Measurements from ENCODE around the gene SLC24A1. TPM values are rescaled to one million over a fixed set of nuclear protein-coding genes. Genes with fewer than 3 reads are reported as not detected.

SLC24A1 gene
- total RNA-seq, 2 experiments from 2014 or later, result 4.8 to 21.6 TPM

DNA sequence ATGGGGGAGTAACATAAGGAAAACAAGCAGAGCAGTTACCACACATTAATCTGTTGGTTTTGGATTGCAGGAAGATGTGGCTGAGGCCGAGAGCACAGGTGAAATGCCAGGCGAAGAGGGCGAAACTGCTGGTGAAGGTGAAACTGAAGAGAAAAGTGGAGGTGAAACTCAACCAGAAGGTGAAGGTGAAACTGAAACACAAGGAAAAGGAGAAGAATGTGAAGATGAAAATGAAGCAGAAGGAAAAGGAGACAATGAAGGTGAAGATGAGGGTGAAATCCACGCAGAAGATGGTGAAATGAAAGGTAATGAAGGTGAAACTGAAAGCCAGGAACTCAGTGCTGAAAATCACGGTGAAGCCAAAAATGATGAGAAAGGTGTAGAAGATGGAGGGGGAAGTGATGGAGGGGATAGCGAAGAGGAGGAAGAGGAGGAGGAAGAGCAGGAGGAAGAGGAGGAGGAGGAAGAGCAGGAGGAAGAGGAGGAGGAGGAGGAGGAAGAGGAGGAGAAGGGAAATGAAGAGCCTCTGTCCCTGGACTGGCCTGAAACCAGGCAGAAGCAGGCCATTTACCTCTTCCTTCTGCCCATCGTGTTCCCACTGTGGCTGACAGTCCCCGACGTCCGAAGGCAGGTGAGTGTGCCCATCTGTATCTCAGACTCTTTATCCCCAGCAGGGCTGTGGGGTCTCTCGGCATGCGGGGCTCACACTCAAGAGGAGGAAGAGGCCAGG is 28.7 kb downstream of the SLC24A1 start:
- H2AFZ ChIP-seq (ENCODE audit: low read length), result no peak overlapping the region
- H3K27ac ChIP-seq (ENCODE audit: low read depth, low read length, poor library complexity, severe bottlenecking), result no peak overlapping the region
- BruUV-seq (replicated peaks), result no TSS peak
- ChIA-PET CTCF (ENCODE audit: unreplicated experiment) (no interaction called here), POLR2A (interaction anchor here (0.6 to 1.3 kb wide), 2 partner anchors 9 to 519 kb away, joined by 3 to 4 read pairs; no protein-coding TSS in a partner anchor)
- no peak for TF ChIP-seq EZH2phosphoT487 (IDR thresholded peaks at IDR 0.05; ENCODE audit: borderline replicate concordance, low read depth, low read length)
- TF ChIP-seq, protein P1, sequence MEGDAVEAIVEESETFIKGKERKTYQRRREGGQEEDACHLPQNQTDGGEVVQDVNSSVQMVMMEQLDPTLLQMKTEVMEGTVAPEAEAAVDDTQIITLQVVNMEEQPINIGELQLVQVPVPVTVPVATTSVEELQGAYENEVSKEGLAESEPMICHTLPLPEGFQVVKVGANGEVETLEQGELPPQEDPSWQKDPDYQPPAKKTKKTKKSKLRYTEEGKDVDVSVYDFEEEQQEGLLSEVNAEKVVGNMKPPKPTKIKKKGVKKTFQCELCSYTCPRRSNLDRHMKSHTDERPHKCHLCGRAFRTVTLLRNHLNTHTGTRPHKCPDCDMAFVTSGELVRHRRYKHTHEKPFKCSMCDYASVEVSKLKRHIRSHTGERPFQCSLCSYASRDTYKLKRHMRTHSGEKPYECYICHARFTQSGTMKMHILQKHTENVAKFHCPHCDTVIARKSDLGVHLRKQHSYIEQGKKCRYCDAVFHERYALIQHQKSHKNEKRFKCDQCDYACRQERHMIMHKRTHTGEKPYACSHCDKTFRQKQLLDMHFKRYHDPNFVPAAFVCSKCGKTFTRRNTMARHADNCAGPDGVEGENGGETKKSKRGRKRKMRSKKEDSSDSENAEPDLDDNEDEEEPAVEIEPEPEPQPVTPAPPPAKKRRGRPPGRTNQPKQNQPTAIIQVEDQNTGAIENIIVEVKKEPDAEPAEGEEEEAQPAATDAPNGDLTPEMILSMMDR (conservative IDR thresholded peaks at IDR 0.05; ENCODE audit: low read length), result no peak
- H3K9me2 ChIP-seq (ENCODE audit: insufficient read depth, low read length), result no peaks in the 10 kb centered on the region
- no peak overlapping the region for H3K4me2 ChIP-seq (ENCODE audit: low read length)
- no peaks in the 10 kb centered on the region for H4K20me1 ChIP-seq (ENCODE audit: insufficient read depth, low read length)
- H3K4me1 ChIP-seq (ENCODE audit: insufficient read depth, low read length, poor library complexity, severe bottlenecking), result no peaks in the 10 kb centered on the region
- no peak overlapping the region for H3K4me3 ChIP-seq (ENCODE audit: low read depth, low read length, poor library complexity, severe bottlenecking)
- peaks cover 34% of the 10 kb centered on the region for H3K36me3 ChIP-seq (ENCODE audit: insufficient read depth, low read length)
- H3K79me2 ChIP-seq (ENCODE audit: insufficient read depth, low read depth, low read length), result no peaks in the 10 kb centered on the region
- H3K9me3 ChIP-seq (ENCODE audit: low read length), result no peaks in the 10 kb centered on the region
- no peak for DNase-seq (ENCODE audit: low spot score)
- intact Hi-C loops (cut with micrococcal nuclease; ENCODE audit: unreplicated experiment), result no loop called here

DNA sequence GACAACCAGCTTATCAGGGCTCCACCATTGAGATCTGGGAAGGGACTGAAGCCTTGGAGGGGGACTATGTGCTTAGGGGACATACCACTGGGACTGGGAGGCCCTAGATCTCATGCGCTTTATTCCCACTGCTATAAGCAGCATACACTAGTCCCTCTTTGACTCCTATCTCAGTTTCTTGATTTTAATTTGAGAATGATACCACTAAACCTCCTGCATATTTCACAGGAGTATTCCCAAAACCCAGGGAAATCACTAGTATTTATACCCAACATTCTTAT is 29.2 kb downstream of the SLC24A1 start:
- H3K4me3 ChIP-seq (ENCODE audit: low read depth, low read length, poor library complexity, severe bottlenecking), result no peak overlapping the region
- H4K20me1 ChIP-seq (ENCODE audit: insufficient read depth, low read length), result no peaks in the 10 kb centered on the region
- no peak for DNase-seq (ENCODE audit: low spot score)
- ChIA-PET POLR2A (interaction anchor here (0.9 kb wide), 1 partner anchor 12 kb away, joined by 4 read pairs; no protein-coding TSS in a partner anchor), CTCF (ENCODE audit: unreplicated experiment) (no interaction called here)
- no peaks in the 10 kb centered on the region for H3K9me3 ChIP-seq (ENCODE audit: low read length)
- no peaks in the 10 kb centered on the region for H3K79me2 ChIP-seq (ENCODE audit: insufficient read depth, low read depth, low read length)
- TF ChIP-seq EZH2phosphoT487 (IDR thresholded peaks at IDR 0.05; ENCODE audit: borderline replicate concordance, low read depth, low read length), result no peak
- TF ChIP-seq, protein P1 (conservative IDR thresholded peaks at IDR 0.05; ENCODE audit: low read length), result no peak
- H3K36me3 ChIP-seq (ENCODE audit: insufficient read depth, low read length), result peaks cover 39% of the 10 kb centered on the region
- intact Hi-C loops (cut with micrococcal nuclease; ENCODE audit: unreplicated experiment), result no loop called here
- no peak overlapping the region for H3K27ac ChIP-seq (ENCODE audit: low read depth, low read length, poor library complexity, severe bottlenecking)
- no peak overlapping the region for H2AFZ ChIP-seq (ENCODE audit: low read length)
- no peaks in the 10 kb centered on the region for H3K4me1 ChIP-seq (ENCODE audit: insufficient read depth, low read length, poor library complexity, severe bottlenecking)
- BruUV-seq (replicated peaks), result no TSS peak
- H3K9me2 ChIP-seq (ENCODE audit: insufficient read depth, low read length), result no peaks in the 10 kb centered on the region
- no peak overlapping the region for H3K4me2 ChIP-seq (ENCODE audit: low read length)
